Middle frontal gyrus (tissue), 1 donor: ENCODE measurements around the gene OTOP1.
"Not testable (repeated sequence)": the region's sequence is repeated elsewhere in the genome, so short reads cannot be mapped to it uniquely, and the experiment has no call there.

Experiments used
- DNase-seq: peaks from one replicate; pipeline ENCODE4 v3.0.0-alpha.2; 2015; ENCODE audit warnings: low spot score; ENCODE audit errors: extremely low spot score

OTOP1 gene, protein sequence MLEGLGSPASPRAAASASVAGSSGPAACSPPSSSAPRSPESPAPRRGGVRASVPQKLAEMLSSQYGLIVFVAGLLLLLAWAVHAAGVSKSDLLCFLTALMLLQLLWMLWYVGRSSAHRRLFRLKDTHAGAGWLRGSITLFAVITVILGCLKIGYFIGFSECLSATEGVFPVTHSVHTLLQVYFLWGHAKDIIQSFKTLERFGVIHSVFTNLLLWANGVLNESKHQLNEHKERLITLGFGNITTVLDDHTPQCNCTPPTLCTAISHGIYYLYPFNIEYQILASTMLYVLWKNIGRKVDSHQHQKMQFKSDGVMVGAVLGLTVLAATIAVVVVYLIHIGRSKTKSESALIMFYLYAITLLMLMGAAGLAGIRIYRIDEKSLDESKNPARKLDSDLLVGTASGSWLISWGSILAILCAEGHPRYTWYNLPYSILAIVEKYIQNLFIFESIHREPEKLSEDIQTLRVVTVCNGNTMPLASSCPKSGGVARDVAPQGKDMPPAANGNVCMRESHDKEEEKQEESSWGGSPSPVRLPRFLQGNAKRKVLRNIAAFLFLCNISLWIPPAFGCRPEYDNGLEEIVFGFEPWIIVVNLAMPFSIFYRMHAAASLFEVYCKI

DNA sequence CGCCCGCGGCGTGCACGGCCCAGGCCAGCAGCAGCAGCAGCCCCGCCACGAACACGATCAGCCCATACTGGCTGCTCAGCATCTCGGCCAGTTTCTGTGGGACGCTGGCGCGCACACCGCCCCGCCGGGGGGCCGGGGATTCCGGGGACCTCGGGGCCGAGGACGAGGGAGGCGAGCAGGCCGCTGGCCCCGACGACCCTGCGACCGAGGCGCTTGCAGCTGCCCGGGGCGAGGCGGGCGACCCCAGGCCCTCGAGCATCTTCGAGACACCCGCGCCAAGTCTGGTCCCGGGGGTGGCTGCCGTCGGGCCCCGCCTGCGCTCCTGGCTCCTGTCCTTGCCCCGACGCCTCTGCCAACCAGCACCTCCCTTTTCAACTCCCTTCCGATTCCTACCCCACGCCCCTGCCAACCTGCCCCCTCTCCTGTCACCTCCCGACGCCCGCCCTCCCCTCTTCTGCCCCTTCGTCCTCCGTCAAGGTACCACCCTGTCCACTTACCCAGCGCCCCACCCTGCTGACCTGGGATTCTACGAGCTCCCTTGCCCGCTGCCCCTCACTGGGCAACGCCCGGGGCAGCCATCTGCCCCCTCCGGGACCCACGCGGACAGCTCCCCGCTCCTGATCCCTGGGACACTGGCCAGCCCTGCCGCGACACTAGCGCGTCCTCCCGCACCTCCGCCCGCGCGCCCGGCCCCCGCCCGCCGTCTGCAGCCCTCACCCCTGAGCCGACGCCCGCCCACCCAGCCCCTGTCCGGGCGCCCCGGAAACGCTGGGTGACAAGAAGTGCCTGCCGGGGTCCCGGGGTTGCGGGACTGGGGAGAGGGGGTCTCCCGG is at the start of gene OTOP1:
TSS of gene OTOP1 (minus strand) at position 324 of the 833 bp plus-strand sequence. CDS start at position 259, 65 bp downstream.
- no peak for DNase-seq

DNA sequence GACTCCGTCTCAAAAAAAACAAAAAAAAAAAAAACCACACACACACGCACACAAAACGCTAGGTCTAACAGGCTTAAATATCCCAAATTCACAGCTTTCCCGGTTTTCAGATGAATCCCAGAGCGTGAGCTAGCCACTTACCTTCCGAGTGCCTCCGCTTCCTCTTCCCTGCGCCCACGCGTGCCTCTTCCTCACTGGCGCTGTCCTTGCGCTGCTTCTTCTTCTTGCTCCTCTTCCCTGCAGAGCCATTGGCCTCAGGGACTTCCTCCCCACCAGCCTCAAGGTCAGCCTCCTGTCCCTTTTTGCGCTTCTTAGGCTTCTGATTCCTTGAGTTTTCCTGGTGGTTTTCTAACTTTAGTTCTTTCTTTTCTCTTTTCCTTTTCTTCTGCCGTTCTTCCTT is 47.5 kb upstream of the OTOP1 start:
- DNase-seq: no peak

DNA sequence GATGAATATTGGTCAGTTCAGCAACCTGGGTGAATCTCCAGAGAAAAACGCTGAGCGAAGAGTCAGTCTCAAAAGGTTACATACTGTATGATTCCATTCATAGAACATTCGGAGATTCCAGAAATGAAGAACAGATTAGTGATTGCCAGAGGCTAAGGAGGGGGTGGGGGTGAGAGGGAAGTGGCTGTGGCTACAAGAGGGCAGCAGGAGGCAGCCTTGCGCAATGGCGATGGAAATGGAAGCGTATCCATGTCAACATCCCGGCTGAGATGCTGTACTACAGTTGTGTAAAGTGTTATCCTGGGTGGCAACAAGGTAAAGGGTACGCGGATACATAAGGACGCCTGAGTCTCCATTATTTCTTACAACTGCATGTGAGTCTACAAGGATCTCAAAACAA is 45.2 kb upstream of the OTOP1 start:
- DNase-seq: no peak

DNA sequence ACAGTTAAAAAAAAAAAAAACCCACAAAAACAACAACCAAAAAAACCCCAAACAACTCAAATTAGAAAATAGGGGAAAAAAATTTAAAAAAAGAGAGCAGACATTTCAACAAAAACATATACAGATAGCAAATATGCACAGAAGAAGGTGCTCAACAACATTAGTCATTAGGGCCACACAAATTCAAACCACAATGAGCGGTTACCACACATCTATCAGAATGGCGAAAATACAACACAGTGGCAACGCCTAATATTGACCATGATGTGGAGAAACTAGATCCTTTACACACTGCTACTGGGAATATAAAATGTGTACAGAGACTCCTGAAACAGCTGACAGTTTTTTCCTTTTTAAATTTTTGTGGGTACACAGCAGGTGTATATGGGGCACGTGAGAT is 43.8 kb upstream of the OTOP1 start:
- no peak for DNase-seq

DNA sequence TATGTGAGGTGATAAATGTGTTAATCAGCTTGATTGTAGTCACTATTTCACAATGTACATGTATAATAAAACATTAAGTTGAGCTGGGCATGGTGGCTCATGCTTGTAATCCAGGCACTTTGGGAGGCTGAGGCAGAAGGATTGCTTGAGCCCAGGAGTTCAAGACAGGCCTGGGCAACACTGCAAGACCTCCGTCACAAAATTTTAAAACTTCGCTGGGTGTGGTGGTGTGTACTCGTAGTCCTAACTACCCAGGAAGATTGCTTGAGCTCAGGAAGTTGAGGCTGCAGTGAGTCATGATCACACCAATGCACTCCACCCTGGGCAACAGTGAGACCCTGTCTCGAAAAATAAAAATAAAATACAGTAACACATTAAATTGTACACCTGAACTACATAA is 43.1 kb upstream of the OTOP1 start:
- no peak for DNase-seq

DNA sequence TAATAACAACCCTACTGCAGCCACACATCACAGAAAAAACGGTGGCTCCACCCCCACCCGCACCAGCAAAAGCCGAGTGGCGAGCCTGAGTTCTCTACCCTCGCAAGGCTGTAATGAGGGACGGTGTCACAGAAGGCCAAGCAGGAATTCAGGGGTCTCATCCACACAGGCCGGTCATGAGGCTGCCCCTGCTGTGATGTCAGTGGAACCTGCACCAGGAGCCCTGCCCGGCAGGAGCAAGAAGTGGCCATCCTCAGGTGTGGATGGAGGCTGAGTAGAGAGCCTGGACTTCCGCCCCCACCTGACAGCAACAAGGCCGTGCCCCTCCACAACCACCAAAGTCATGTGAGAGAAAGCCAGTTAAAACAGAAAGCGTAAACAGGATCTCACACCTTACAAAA is 42.6 kb upstream of the OTOP1 start:
- no peak for DNase-seq

DNA sequence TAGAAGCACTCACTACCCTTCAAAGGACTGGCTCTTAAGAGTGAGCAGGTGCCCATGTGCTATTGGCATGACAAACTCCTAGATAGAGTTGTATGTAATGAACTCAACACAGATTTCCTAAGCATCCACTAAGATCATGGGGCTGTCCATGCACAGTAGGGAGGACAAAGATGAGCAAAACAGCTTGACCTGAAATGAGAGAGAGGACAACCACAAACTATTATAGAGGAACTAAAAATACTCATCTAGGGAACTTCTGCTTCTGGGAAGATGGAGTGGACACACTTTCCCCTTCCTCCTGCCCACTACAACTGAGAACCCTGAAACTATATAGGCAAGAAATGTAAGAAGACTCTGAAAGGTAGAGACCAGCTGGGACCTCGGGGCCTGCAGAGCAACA is 42.0 kb upstream of the OTOP1 start:
- no peak for DNase-seq

DNA sequence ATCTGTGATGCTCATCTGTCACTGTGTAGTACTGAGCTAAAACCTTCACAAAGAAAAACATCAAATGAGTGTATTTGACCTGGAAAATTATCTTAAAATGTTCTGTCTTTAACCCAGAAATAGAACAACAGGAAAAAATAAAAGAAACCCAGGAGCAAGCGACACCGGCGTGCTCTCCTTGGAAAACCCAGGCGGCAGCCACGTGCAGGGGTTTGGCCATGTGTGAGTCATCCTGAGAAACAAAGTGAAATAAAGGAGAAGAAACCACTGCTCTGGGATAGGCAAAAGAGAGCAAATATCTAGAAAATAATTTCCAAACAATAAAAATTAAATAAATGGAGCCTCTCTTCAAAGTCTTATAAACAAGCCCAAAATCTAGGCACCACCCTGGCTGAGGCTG is 41.3 kb upstream of the OTOP1 start:
- no peak for DNase-seq

DNA sequence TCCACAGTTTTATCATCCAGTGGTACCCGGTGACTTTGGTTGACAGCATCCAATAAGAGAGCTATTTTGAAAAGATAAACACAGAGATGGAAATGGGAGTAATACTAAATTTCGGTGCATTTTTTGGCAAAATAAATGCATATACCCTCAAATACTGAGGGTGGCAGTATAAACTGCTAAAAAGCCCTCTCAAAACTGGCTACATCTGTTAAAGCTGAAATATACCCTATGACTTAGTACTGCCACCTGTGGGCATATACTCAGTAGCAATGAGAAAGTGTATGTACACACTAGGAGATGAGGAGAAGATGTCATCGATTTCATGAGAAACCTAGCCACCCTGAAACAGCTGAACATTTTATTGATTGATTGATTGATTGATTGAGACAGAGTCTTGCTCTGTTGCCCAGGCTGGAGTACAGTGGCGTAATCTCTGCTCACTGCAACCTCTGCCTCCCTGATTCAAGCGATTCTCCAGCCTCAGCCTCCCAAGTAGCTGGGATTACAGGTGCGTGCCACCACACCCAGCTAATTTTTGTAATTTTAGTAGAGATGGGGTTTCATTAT is 33.5 kb upstream of the OTOP1 start:
- DNase-seq: no peak

DNA sequence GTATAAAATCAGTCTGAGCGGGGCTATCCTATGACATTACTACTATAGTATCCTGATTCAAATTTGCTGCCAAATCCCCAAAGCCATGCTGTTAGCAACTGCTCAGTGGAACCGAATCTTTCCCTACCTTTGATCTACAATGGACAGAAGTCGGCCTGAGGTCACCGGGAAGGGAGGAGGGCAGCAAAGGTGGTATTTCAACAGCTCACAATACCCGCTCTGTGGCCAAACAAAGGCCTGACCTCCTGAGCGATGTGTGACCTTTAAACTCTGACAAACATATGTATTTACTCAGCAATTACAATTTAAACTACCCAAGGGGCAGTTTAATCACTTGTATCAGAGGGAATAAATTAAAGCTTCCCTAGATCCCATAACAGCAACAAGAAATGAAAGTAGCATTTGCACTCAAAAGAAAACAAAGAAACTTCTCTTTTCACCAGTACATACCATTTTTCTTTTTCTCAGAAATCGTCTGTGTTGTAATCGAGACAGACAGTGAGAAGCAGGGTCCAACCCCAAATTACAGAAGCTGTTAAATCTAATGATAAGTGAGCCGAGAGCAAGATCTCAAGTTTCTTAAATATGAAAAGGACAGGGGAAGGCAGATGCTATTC is 32.9 kb upstream of the OTOP1 start:
- DNase-seq: no peak

DNA sequence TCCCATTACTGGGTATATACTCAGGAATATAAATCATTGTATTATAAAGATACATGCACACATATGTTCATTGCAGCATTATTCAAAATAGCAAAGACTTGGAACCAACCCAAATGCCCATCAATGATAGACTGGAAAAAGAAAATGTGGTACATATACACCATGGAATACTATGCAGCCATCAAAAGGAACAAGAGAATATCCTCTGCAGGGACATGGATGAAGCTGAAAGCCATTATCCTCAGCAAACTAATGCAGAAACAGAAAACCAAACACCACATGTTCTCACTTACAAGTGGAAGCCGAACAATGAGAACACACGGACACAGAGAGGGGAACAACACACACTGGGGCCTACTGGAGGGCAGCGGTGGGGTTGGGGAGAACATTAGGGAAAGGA is 31.0 kb upstream of the OTOP1 start:
- DNase-seq: not testable (repeated sequence)

DNA sequence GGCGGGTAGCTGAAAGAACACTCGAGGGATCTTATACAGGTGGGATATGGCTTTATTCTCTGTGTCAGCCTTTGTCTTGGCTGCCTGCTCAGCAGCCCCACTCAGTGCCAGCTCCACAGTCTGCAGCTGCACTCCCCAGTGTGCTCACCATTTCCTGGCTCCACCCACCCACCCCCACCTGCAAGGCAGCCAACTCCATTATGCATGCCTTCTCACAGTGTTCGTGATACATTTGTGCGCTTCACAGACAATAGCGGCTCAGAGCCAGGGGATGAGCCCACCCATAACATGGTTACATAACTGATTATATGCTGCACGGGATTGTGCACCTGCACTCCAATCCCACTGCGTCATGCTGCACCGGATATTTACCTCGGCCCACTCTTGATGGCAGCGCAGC is 30.1 kb upstream of the OTOP1 start:
- DNase-seq: no peak

DNA sequence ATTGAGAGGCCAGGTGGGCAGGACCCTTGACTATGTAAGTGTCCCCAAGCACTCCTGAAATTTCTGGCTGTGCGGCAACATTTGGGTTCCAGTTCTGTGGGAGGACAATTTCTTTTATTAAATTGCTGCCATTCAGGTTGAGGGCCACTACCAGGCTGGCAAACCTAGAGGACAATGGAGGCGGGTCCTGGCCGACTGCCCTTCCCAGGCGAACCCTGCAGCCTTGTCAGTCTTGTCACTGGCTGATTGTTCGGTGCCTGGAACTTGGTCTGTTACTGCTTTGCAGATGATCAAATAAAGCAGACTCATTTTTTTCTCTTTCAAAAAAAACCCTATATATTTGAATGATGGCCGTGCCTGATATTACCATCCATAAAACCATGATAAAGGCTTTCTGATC is 27.9 kb upstream of the OTOP1 start:
- DNase-seq: peak; percentile 23

DNA sequence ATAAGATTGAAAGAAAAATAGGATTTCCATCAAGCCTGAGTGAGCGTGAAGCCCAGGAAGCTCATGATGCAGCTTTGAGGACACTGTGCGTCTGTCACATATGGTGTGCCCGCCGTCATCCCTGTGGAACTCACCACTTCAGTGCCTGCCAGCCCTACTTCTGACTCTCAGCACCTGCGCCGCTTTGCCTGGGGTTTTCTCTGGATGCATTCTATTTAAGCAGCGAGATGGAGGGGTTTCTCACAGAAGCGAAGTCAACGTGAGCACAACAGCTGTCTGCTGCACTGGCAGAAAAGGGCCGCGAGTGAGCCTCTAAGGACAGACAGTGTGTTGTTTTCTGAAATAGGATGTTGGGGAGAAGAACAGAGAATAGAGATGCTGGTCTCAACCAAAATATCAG is 27.5 kb upstream of the OTOP1 start:
- no peak for DNase-seq

DNA sequence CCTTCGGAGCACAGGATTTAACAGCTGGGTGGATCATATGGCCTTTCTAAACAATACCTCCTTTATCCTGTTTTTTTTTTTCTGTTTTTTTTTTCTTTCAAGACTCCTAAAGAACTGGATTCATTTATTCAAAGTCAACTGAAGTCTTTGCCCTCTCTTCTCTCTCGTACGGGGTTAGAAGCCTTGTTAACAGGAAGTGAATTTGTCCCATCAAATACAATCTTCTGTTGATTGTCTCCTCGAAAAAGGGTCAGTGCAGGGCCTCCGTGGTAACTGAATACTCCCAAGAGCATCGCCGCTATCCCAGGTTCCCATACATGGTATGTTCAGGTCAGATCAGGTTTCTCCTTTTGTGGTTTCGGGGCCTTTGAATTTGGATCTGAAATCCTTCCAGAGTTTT is 23.1 kb upstream of the OTOP1 start:
- DNase-seq: no peak

DNA sequence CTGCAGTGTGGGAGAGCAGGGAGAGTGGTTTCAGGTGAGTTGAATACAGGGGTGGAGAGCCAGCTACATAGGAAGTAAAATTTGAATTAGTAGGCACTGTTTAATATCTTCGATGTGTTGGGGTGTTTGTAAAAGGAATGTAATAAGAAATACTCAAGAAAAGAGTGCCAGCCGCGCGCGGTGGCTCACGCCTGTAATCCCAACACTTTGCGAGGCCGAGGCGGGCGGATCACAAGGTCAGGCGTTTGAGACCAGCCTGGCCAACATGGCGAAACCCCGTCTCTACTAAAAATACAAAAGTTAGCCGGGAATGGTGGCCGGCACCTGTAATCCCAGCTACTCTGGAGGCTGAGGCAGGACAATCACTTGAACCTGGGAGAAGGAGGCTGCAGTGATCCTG is 22.6 kb upstream of the OTOP1 start:
- DNase-seq: not testable (repeated sequence)

DNA sequence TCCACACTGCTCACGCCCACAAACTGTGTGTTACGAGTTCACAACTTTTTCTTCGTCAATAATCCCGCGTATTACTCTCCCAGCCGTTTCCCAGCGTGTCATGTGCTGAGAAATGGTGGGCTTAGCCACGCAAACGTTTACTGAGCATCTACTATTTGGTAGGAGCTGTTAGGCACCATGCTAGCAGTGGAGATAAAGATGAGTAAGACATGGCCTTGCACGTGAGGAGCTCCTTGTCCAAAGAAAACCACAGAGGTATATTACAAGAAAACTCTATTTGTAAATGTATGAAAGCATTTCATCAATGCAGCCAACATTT is 22.1 kb upstream of the OTOP1 start:
- DNase-seq: no peak

DNA sequence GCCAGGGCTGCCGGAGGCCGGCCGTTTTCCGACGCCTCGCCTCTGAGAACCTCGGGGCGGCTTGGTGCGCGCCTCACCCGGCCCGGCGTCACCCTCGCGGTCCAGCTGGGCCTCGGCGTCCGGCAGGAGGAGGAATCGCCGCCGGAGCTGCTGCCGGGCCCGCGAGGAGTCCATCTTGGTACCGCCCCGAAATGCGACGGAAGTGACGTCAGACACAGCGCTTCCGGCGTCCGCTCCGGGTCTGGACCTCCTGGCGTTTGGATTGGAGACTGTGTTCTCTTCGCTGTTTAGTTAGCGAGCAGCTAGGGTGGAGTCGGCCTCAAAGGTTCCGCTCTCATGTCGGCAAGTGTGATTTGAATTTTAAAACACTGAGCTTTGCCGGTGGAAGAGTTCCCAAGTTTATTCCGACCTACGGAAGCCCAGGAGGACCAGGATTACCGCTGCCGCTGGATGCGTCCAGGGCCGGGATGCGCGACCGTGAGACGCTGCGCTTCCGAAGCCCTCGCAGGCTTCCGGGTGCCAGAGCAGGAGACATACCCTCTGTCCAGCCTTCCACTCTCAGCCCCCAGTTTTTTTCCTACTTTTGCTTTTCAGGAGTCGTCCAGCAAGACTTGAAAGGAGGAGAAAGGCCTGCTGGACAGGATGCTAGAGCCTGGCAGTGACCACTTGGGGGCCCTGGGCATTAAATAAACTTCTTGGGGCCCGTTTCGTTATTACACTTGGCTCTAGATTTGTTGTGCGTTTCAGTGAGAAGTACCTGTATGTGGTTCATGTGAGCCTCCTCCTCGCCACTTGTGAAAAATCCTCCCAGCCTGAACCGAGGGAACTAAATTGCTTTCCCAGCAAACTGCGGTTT is 21.5 kb upstream of the OTOP1 start, which contains the start of gene TMEM128:
TSS of gene TMEM128 (minus strand) at position 195 of the 856 bp plus-strand sequence. CDS start at position 174, 21 bp downstream.
- DNase-seq: peak; percentile 95

DNA sequence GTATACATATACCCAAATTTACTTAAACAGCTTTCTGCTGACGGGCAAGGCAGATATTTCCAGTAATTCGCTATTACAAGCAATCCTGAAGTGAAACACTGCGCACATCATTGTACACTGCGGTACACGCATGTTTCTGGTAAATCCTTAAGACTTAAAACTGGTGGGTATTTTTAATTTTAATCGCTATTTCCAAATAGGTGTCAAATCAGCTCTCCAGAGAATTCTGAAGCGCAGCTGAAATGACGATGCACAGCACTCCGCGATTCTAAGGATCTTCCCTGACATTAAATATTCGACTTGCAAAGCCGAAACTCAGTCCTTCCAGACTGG is 20.9 kb upstream of the OTOP1 start:
- DNase-seq: no peak

DNA sequence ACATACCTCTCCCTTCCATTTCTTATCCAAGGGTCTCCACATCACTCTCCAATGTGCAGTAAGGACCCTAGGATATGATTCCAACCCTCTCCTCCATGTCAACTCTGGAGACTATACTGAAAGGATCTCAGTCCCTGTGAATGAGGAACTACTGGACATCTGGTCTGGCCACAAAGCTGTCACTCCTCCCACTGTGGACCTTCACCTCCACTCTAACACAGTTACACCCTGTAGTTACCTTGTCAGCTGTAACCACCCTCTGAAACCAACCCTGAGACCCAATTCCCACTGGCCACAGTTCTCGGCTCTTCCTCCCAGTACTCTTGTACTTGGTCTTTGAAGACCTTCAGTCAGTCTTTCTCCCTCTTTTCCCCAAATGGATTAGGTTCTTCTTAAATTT is 18.4 kb upstream of the OTOP1 start:
- DNase-seq: no peak

DNA sequence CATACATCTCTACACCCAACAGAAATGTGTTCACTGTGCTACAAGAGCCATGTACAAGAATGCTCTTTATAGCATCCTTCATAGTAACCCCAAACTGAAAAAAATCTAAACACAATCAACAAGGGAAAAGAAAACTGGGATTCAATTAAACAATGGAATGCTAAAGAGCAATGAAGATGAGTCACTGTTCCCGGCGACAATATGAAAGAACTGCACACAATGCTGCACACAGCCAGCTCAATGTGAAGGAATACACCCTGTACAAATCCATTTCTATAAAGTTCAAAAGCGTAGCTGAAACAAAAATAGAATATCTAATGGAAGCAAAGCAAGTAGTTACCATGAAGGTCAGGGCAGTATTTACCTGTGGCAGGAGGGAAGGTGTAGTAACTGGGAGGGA is 12.8 kb upstream of the OTOP1 start:
- DNase-seq: not testable (repeated sequence)
